Measurements from ENCODE around the gene APOD. TPM values are rescaled to one million over a fixed set of nuclear protein-coding genes. Genes with fewer than 3 reads are reported as not detected.

Gene APOD
- total and polyA plus RNA-seq, 9 of the 15 experiments (the other 6 are each of a cell fraction or from before 2014, with no cell fraction given), result 0.18 to 0.50 (median 0.35) TPM; not detected in 1

- FAIRE-seq, result no peak
- in situ Hi-C loops (cut with MboI) (no loop called here), intact Hi-C loops (cut with micrococcal nuclease) (no loop called here)
- POLR2A ChIA-PET, result interaction anchor here (0.6 to 0.7 kb wide), 2 partner anchors 16 to 18 kb away, joined by 3 to 4 read pairs; no protein-coding TSS in a partner anchor
- Histone ChIP-seq H3K4me2 (ENCODE audit: insufficient read depth, low read length) (no peak overlapping the region), H3K9me1 (ENCODE audit: control insufficient read depth, insufficient read depth, low read length) (no peaks in the 10 kb centered on the region), H3K79me2 (ENCODE audit: control insufficient read depth, insufficient read depth, low read length) (no peaks in the 10 kb centered on the region), H3K4me3 (no peak overlapping the region), H3K27ac (ENCODE audit: extremely low read depth, low read depth, low read length) (no peak overlapping the region), H4K20me1 (replicated peaks; ENCODE audit: control insufficient read depth, insufficient read depth, low read length) (no peaks in the 10 kb centered on the region), H3K9me3 (replicated peaks; ENCODE audit: control insufficient read depth, insufficient read depth, low read depth, low read length) (no peaks in the 10 kb centered on the region), H2AFZ (ENCODE audit: low read depth, low read length) (no peak overlapping the region), H3K9ac (ENCODE audit: insufficient read depth in 1 of 2, low read depth in 2 of 2, low read length in 2 of 2) (no peak overlapping the region), H3K36me3 (ENCODE audit: control insufficient read depth, insufficient read depth, low read length) (no peaks in the 10 kb centered on the region), H3K4me1 (replicated peaks in 1 of 2; ENCODE audit: control insufficient read depth in 2 of 2, insufficient read depth in 2 of 2, low read length in 2 of 2) (peaks cover 6 to 8% of the 10 kb centered on the region in 2 experiments; a peak in 4 of 5 replicates), H3K27me3 (ENCODE audit: control insufficient read depth in 2 of 2, insufficient read depth in 2 of 2, low read length in 2 of 2) (peaks cover 2 to 4% of the 10 kb centered on the region in 2 experiments; a peak in 2 of 5 replicates)
- no peak for DNase-seq (ENCODE audit: extremely low read depth in 1 of 4, low spot score in 3 of 4)
- TF ChIP-seq CEBPB (tag; IDR thresholded peaks at IDR 0.05) (no peak), YY1 (IDR thresholded peaks at IDR 0.05; ENCODE audit: borderline replicate concordance in 1 of 3, control insufficient read depth in 1 of 3, extremely low read depth in 1 of 3, insufficient read depth in 3 of 3, insufficient read length in 1 of 3, insufficient replicate concordance in 2 of 3, low read depth in 1 of 3, low read length in 2 of 3) (peak in 1 of 3 experiments; percentile 14)
- CTCF ChIA-PET (ENCODE audit: low intra/inter-chr PET ratio), result no interaction called here
- ATAC-seq, result no peak
- no TSS peak for BruUV-seq (replicated peaks)
- 17% methylated on average over 4 of the region's 4 CpGs for WGBS (ENCODE audit: insufficient coverage, low coverage, missing lambda C conversion rate)
Observed at GRCh38 chr3:195563317-195563716, 20.4 kb downstream of the APOD start.

- H3K9ac ChIP-seq (ENCODE audit: insufficient read depth in 1 of 2, low read depth in 2 of 2, low read length in 2 of 2), result no peak overlapping the region
Observed at GRCh38 chr3:195559723-195560409, 23.9 kb downstream of the APOD start.

More at GRCh38 chr3:195559723-195560409, 23.9 kb downstream of the APOD start:
- Histone ChIP-seq H3K4me1 (replicated peaks in 1 of 2; ENCODE audit: control insufficient read depth in 2 of 2, insufficient read depth in 2 of 2, low read length in 2 of 2) (peaks cover 0 to 3% of the 10 kb centered on the region in 2 experiments; a peak in 1 of 5 replicates), H3K79me2 (ENCODE audit: control insufficient read depth, insufficient read depth, low read length) (no peaks in the 10 kb centered on the region), H3K27me3 (ENCODE audit: control insufficient read depth in 2 of 2, insufficient read depth in 2 of 2, low read length in 2 of 2) (peaks cover 4 to 7% of the 10 kb centered on the region in 2 experiments; a peak in 4 of 5 replicates), H3K27ac (ENCODE audit: extremely low read depth, low read depth, low read length) (no peak overlapping the region), H3K36me3 (ENCODE audit: control insufficient read depth, insufficient read depth, low read length) (no peaks in the 10 kb centered on the region), H3K9me1 (ENCODE audit: control insufficient read depth, insufficient read depth, low read length) (no peaks in the 10 kb centered on the region), H3K4me3 (no peak overlapping the region), H4K20me1 (replicated peaks; ENCODE audit: control insufficient read depth, insufficient read depth, low read length) (no peaks in the 10 kb centered on the region), H3K4me2 (ENCODE audit: insufficient read depth, low read length) (no peak overlapping the region), H3K9me3 (replicated peaks; ENCODE audit: control insufficient read depth, insufficient read depth, low read depth, low read length) (no peaks in the 10 kb centered on the region), H2AFZ (ENCODE audit: low read depth, low read length) (no peak overlapping the region)
- ChIA-PET CTCF (ENCODE audit: low intra/inter-chr PET ratio) (interaction anchor here (1.1 kb wide), 1 partner anchor 291 kb away, joined by 5 read pairs; no protein-coding TSS in a partner anchor), POLR2A (interaction anchor here (0.7 to 1.0 kb wide), 5 partner anchors 8 to 290 kb away, joined by 3 to 4 read pairs (median 3); partner anchors contain the start of gene PPP1R2)
- in situ Hi-C loops (cut with MboI) (no loop called here), intact Hi-C loops (cut with micrococcal nuclease) (loop anchor here (5.0 kb wide), 2 partner anchors 52 to 217 kb away; no protein-coding TSS in a partner anchor)
- ATAC-seq (no peak), DNase-seq (ENCODE audit: extremely low read depth in 1 of 4, low spot score in 3 of 4) (no peak), FAIRE-seq (no peak)
- WGBS (ENCODE audit: insufficient coverage, low coverage, missing lambda C conversion rate), result 0% methylated on average over 4 of the region's 4 CpGs
- no TSS peak for BruUV-seq (replicated peaks)
- TF ChIP-seq PHTF2 (CRISPR knock-in tag; IDR thresholded peaks at IDR 0.05), result no peak
- TF ChIP-seq THRAP3 (IDR thresholded peaks at IDR 0.05; ENCODE audit: borderline replicate concordance), result no peak
- TF ChIP-seq, protein P1, sequence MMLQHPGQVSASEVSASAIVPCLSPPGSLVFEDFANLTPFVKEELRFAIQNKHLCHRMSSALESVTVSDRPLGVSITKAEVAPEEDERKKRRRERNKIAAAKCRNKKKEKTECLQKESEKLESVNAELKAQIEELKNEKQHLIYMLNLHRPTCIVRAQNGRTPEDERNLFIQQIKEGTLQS (IDR thresholded peaks at IDR 0.05), result 0 out of 2 replicates have a peak, but pooled peaks have one; percentile 9
- TF ChIP-seq, protein P1 (CRISPR knock-in tag; conservative IDR thresholded peaks at IDR 0.05), result no peak
- TF ChIP-seq TAF9B (IDR thresholded peaks at IDR 0.05; ENCODE audit: partially characterized antibody), result no peak
